ENCODE data around the gene FBXW5.
A peak's percentile ranks its signal among the peaks of the same experiment; 100 is the strongest.

FBXW5 gene

GRCh38 chr9:136977223-136977622 is 32.7 kb upstream of the FBXW5 start, which contains the start of gene PTGDS:
PTGDS (plus strand) TSS chr9:136977504; CDS start chr9:136977579, 75 bp downstream.
- no peak for DNase-seq

DNA sequence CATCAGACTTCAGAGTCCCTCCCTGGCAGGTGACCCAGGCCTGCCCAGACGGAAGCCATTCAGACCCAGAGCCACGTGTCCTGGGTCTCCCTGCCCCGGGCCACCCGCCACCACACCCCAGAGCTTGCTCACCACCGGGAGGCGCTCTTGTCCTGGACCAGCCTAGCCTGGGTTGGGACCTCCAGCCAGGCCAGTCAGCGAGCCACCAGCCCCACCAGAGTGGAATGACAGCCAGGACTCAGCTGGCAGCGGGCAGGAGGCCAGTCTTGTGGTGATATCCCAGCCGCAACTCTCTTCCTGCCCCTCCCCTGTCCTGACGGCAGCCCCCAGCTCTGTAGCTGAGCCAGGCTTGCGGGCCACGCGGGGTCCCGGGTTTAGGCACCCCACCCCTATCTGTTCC is 31.1 kb upstream of the FBXW5 start:
- DNase-seq, result no peak

DNA sequence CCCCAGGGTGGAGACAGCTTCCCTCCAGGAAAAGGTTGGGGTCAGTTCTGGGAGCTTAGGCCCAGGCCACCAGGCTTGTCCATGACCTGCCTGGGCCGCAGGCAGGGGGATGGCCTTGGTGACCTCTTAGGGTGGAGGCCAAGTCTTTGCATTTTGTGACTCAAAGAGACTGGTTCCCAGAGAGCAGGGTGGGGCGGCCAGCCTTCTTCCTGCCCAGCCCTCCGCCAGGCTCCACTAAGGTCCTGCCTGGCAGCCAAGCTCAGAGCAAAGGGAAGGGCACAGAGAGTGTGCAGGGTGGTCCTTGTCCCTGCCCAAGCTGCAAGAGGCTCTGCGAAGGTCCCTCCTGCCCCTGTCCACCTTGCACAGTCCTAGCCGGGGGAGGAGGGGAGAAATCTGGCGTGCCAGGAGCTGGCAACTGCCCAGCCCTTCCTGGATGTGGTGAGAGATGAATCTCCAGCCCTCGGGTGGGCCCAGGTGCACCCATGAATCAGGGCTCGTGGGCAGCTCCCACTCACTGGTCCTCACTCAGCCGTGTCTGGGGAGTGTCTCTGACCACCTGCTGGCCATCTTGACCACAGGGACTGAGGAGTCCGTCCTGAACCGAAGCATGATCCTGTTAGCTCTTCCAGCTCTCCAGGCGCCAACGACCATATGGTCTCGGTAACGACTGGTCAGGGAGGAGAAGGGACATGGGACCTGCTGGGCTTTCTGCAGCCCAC is 30.4 kb upstream of the FBXW5 start:
- DNase-seq, result no peak

DNA sequence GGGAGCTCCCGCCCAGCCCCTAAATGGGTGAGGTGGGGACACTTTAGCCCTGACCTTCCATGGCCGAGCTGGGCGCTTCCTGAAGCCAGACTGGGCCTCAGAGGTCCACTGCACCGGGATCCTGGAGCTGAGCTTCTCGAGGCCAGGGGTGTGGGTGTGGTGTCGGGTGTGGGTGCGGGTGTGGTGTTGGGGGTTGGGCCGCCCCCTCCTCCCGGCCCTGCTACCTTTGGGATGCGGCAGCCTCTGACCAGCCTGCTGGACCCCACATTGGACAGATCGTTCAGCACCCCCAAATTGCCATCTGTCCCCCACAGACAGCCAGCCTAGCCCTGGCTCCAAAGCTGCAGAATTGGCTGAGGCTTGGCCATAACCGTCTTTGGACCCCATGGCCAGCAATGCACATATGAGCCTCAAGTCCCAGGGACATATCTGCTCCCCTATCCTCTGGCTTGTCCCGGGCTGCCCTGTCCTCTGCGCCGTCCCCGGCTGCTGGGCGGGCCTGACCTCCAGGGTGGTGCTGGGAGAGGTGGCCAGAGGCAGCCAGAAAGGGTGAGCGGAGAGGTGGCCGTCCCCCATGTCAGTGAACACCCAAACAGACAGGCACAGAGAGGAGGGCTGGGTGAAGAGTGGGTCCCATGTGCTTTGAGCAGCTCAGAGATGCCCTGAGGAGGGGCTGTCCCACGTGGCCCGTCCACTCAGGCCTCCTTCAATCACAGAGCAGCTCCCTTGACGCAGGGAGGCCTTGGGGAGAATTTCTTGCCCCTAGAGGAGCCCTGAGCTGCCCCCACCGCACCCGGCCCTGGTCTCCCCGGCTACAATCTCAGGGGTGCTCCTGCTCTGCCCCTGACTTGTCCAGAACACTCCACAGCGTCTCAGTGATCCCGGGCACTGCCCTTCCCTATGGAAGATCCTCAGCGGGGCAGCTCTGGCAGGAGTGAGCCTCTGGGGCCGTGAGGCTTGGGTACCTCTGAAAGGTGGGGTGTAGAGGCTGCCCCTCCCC is 29.4 kb upstream of the FBXW5 start:
- DNase-seq, result no peak

GRCh38 chr9:136972743-136973142 is 28.2 kb upstream of the FBXW5 start:
- no peak for DNase-seq

- no peak for DNase-seq
These were observed 27.8 kb upstream of the FBXW5 start for GRCh38 chr9:136972335-136972734.

- DNase-seq, result no peak
These were observed 27.2 kb upstream of the FBXW5 start for GRCh38 chr9:136971746-136972145.

DNA sequence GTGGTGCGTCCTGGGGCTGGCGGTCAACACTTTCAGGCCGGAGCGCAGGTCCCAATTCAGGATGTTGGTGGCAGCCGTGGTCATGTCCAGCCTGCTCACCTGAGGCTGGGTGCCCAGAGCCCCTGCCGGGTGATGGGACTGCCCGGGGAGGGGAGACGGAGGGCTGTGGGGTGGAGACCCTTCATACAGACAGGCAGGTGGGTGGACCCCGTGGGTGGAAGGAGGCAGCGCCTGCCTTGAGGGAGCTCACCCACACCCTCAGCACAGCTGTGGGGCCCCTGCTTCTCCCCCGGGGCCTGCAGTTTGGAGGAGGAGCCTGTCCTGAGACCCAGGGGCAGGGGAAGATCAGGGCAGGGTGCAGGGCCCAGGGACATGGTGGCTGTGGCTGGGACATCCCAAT is 25.8 kb upstream of the FBXW5 start:
- no peak for DNase-seq

- no peak for DNase-seq
These were observed 25.2 kb upstream of the FBXW5 start for GRCh38 chr9:136969774-136970173.

- no peak for DNase-seq
These were observed 24.6 kb upstream of the FBXW5 start for GRCh38 chr9:136969150-136969549.

DNA sequence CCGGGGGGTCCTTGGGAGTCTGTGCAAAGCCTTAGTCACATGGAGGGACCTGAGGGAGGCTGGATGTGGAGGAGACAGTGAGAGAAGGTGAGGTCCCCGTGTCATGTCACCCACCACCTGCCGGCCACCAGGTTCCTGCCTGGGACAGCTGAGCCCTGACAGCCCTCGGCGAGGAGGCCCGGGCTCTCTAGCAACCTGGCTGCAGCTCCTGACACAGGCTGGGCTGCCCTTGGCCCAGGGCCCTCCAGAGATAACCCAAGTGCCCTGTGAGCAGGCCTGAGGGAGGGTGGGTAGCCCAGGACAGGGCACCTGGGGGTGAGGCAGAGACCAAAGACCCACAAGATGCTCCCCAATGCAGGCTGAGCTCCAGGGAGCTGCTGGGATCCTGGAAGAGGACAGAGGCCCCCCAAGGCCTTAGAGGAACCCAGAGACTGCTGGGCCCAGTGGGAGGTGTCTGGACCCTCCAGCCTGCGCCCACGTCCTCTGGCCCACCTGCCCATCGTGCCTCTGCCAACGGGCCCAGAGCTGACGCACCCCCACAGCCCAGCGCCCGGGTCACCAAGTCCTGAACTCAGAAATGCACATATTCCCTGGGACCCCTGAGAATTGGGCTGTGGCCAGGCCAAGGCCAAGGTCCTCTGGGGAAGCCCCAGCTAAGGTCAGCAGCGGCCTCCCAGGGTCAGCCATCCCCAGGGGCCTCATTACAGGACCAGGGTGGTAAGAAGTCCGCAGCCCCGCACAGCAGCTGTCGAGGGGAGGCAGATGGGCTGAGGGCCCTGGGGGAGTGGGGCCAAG is 24.0 kb upstream of the FBXW5 start:
- DNase-seq, result no peak

GRCh38 chr9:136965771-136966484 is 21.4 kb upstream of the FBXW5 start:
- DNase-seq, result no peak

DNA sequence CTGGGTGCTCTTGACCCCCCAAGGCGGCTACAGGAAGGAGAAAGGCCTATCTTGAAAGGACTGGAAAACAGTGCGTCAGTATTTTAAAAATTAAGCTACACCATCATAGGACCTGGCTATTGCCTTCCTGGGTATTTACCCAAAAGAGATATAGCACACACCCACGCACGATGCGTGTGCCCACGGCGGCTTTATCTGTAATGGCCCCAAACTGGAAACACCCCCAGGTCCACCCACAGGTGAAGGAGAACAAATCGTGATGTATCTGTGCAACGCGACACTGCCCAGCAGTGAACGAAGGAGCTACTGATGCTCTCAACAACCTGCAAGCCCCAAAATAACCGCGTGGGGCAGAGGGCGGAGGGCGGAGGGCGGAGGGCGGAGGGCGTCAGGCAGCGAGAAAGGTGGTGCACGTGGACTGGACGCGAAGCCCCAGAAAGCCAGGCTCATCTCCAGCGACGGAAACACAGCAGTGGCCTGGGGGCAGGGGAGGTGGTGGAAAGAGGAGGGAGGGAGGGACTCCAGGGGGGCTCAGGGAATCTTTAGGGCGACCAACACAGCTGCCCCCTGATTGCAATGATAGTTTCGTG is 20.4 kb upstream of the FBXW5 start:
- DNase-seq, result no peak

DNA sequence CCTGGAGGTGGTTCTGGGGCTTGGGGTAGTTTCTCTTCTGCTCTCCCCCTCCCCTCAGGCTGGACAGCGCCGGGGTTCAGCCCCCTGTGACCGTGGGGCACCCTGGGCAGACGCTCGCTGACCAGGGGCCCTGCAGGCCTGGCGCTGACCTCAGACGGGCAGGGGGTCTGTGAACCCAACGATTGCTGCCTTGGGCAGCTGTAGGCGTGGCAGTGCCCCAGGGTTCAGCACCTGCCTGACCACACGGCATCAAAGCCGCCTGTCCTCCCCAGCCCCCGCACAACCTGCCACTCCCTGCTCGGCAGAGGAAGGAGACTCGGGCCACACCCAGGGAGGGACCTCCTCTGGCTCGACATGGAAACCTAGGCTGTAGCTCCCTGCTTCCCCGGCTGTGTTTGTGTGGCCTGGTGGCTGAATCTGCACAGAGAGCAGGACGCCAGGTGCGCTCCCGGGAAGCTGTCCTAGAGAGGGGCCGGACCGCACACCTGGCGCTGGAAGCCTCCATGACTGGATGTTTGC is 19.7 kb upstream of the FBXW5 start:
- DNase-seq, result peak; percentile 10

DNA sequence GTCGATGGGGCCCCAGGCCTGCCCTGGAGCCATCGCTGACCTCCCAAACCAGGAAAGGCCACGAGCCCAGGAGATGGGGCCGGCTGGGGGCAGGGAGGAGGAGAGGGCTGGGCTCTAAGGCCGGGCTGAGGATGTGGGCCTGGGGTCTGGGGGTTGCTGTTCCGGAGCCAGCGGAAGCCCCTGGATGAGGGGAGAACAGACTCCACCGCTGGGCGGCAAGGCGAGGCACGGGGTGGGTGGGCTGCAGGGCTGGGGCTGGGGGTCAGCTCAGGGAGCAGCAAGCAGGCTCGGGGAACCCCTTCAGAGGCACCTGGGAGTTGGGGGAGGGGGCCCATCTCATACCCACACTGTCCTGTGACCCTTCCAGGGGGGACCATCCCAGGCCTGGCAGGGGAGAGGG is 19.2 kb upstream of the FBXW5 start:
- no peak for DNase-seq

- DNase-seq, result no peak
These were observed 18.8 kb upstream of the FBXW5 start for GRCh38 chr9:136963341-136963740.

- DNase-seq, result no peak
These were observed 18.2 kb upstream of the FBXW5 start for GRCh38 chr9:136962701-136963248.

DNA sequence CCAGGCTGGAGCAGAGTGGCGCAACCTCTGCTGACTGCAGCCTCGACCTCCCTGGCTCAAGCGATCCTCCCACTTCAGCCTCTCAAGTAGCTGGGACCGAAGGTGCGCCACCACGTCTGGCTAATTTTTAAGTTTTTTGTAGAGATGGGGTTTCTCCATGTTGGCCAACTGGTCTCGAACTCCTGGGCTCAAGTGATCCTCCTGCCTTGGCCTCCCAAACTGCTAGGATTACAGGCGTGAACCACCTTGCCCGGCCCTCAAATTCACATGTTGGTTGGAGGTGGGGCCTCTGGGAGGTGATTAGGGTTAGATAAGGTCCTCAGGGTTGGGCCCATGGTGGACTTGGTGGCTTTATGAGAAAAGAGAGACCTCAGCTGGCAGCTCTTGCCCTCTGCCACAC is 17.6 kb upstream of the FBXW5 start:
- DNase-seq, result no peak

- DNase-seq, result no peak
These were observed 16.9 kb upstream of the FBXW5 start for GRCh38 chr9:136961279-136962065.

DNA sequence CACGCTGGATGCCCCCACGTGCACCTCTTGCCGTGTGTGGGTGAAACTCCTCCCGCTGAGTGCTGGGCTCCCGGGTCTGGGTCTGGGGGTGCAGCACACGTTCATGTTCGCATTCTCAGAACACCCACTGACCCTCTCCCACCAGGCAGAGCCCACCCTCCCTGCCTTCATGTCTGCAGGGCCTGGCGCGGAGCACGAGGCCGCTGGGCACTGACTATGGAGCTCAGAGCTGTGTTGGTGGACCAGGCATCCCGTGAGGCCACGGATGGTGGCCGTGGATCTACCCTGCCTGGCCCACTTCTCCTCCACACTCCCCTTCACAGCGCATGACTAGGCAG is 16.4 kb upstream of the FBXW5 start:
- no peak for DNase-seq
